Hematopoietic multipotent progenitor cell (in vitro differentiated cells): ENCODE data around the gene THAP8. TPM values are rescaled to one million over a fixed set of nuclear protein-coding genes. Genes with fewer than 3 reads are reported as not detected.

Experiments used
- DNase-seq, 3 donors: peaks; one replicate each; pipeline ENCODE4 v3.0.0-alpha.2; 2011 to 2015; ENCODE audit warnings: low read depth in 2 of 3, low spot score in 2 of 3
- total RNA-seq: library from RNA; depleted of rRNA; stranded (reverse); fragments of >200 nt; gene quantifications from one replicate; pipeline ENCODE4 v1.2.3, GENCODE V29; 2012

Gene THAP8
- total RNA-seq, 1 donor, result 8.3 TPM

- no peak for DNase-seq
These were observed 57.3 kb downstream of the THAP8 start for GRCh38 chr19:35996777-35997176.

DNA sequence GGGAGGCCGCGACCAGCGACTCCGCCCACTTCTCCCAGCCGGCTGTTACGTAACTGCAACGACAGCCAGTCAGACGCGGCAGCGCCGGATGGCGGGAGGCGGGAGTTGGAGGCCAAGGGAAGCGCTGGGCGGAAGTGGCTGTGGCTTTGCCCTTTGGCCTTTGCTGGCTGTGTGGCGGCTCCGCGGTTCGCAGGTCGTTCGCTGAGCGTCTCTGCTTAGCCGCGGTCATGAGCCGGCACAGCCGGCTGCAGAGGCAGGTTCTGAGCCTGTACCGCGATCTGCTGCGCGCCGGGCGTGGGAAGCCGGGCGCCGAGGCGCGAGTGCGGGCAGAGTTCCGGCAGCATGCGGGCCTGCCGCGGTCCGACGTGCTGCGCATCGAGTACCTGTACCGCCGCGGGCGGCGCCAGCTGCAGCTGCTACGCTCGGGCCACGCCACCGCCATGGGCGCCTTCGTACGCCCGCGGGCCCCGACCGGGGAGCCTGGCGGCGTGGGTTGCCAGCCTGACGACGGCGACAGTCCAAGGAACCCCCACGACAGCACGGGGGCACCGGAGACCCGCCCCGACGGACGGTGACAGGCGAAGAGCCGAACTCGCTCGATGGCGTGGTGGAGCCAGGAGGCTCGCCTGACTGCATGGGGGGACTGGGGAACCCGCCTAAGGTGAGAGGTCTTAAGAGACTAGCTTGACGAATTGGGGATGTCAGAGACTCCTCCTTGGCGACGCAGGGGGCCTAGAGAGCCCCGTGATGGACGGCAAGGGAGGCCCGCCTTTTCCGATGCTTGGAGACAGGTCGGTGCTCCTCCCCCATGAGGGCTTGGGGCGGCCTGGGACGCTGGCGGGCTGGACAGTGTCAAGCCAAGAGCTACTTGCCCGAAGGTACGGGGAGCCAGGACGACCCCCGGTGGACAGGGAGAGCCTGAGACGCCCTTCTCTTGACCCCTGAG, 58.8 kb downstream of the THAP8 start, which contains the start of gene SDHAF1:
SDHAF1 (plus strand) TSS at position 141 of the 946 bp plus-strand sequence; CDS start at position 228, 87 bp downstream.
- peak; percentile 74 to 91 (median 89) for DNase-seq

DNA sequence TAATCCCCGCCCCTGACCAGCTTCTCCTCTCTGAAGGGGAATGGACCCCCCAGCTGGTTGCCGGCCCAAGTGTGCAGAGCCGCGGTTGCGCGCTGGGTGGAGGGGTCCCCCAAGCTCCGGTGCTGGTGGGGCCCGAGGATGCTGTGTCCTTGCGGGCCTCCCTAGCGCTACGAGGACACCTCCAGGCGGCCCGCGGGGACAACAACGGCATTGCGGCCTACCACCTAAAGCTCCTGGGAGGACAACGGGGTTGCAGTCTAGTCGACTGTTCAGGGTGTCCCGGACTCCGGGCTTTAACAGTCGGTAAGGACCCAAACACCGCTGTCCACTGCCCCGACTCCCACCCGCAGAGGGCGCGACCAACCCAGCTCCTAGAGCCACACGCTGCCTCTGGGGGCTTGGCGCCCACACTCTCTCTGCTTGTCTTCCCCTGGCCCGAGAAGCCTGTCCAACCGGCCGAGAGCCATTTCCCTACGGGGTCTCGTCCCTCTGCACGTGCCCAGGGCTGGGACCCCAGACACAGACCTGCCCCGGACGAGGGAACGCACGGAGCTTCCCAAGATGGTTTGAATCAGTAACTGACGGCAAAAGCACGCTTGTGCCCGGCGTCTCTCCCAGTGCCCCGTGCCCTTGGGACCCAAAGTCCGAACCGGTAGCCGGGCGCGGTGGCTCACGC, 60.0 kb downstream of the THAP8 start:
- DNase-seq, result peak in 2 of 3 donors; percentile 28 to 35

- DNase-seq, result no peak
These were observed 60.9 kb downstream of the THAP8 start for GRCh38 chr19:35992907-35993765.

GRCh38 chr19:35991731-35992450, 62.2 kb downstream of the THAP8 start:
- no peak for DNase-seq

- DNase-seq, result no peak
These were observed 63.0 kb downstream of the THAP8 start for GRCh38 chr19:35990771-35991730.

- no peak for DNase-seq
These were observed 63.9 kb downstream of the THAP8 start for GRCh38 chr19:35990156-35990555.

DNA sequence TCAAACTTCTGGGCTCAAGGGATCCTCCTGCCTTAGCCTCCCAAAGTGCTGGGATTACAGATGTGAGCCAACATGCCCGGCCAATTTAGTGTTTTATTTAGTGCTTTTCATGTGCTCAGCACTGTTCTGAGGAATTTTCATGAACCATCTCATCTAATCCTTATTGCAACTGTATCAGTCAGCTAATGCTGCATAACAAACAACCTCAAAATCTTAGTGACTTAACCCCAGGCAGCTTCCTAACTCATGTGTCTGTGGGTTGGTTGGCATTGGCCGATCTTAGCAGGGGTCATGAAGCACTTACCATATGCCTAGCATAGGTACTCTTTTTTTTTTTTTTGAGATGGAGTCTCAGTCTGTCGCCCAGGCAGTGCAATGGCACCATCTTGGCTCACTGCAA, 65.3 kb downstream of the THAP8 start:
- no peak for DNase-seq

DNA sequence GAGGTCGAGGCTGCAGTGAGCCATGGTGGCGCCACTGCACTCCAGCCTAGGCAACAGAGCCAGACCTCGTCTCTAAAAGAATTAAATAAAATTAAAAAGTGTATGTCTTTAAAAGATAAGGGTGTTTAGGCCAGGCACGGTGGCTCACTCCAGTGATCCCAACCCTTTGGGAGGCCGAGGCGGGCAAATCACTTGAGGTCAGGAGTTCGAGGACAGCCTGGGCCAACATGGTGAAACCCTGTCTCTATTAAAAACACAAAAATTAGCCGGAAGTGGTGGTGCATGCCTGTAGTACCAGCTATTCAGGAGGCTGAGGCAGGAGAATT, 66.6 kb downstream of the THAP8 start:
- no peak for DNase-seq

DNA sequence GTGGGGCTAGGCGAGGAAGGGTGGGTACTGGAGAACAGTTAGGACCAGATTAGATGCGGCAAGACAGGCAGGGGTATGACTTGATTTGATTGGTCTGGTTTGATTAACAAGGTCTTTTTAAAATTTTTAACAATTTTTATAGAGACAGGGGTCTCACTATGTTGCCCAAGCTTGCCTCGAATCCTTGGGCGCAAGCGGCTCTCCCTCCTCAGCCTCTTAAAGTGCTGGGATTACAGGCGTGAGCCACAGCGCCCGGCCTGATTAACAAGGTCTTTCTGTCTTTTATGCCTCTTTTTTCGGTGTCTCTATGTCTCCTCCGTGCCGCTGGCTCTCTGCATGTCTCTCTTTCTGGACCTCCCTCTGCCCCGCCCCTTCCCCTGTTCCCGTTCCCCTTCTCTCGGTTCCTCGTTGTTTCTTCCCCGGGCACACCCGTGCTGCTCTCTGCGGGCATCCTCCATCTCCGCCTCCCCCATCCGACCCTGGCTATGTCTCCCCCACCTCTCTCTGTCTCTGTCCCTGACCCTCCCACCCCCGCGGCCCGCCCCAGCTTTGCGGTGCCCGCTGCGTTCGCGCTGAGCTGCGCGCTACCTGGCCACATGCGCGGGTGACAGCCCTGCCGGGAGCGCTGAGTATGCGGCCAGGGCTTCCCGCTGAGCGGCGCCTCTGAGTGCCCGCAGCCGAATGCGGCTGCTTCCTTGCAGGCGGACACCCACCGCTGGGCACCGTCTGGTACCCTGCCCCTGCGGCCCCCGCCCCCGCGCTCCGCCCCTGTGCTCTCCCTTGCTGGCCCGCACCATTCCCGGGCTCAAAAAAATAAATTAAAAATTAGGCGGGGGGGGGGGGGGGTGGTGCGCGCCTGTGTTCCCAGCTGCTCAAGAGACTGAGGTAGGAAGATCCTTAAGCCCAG, 67.2 kb downstream of the THAP8 start:
- DNase-seq, result peak in 2 of 3 donors; percentile 28 to 44

GRCh38 chr19:35986111-35986510, 68.0 kb downstream of the THAP8 start:
- no peak for DNase-seq

Other genes with a start within 250 kb of the THAP8 start
- not detected for gene PRODH2, start 241.4 kb downstream of the THAP8 start, total RNA-seq
- not detected for gene NPHS1, start 201.8 kb downstream of the THAP8 start, total RNA-seq
- not detected for gene KIRREL2, start 197.4 kb downstream of the THAP8 start, total RNA-seq
- gene APLP1, start 185.7 kb downstream of the THAP8 start, total RNA-seq, result not detected
- gene NFKBID, start 153.7 kb downstream of the THAP8 start, total RNA-seq, result 50.1 TPM
- gene HCST, start 151.8 kb downstream of the THAP8 start, total RNA-seq, result 63.3 TPM
- 25.0 TPM for gene TYROBP, start 146.0 kb downstream of the THAP8 start, total RNA-seq
- 2.4 TPM for gene LRFN3, start 117.9 kb downstream of the THAP8 start, total RNA-seq
- 34.7 TPM for gene SDHAF1, start 59.1 kb downstream of the THAP8 start, total RNA-seq
- under 0.01 TPM for gene SYNE4, start 45.5 kb downstream of the THAP8 start, total RNA-seq
- 13.7 TPM for gene ALKBH6, start 40.1 kb downstream of the THAP8 start, total RNA-seq
- 13.7 TPM for gene CLIP3, start 21.4 kb downstream of the THAP8 start, total RNA-seq
- 5.9 TPM for gene WDR62, start 612 bp upstream of the THAP8 start, total RNA-seq
- not detected for gene OVOL3, start 56.9 kb upstream of the THAP8 start, total RNA-seq
- gene POLR2I, start 60.6 kb upstream of the THAP8 start, total RNA-seq, result 47.4 TPM
- gene TBCB, start 61.2 kb upstream of the THAP8 start, total RNA-seq, result 198 TPM
- gene CAPNS1, start 85.8 kb upstream of the THAP8 start, total RNA-seq, result 573 TPM
- not detected for gene COX7A1, start 98.2 kb upstream of the THAP8 start, total RNA-seq
- gene ZNF565, start 160.4 kb upstream of the THAP8 start, total RNA-seq, result 3.2 TPM
- 24.0 TPM for gene ZNF146, start 160.8 kb upstream of the THAP8 start, total RNA-seq